Measurements from ENCODE around the gene DHTKD1. TPM values are rescaled to one million over a fixed set of nuclear protein-coding genes. Genes with fewer than 3 reads are reported as not detected.

Gene DHTKD1
- total and polyA plus RNA-seq, 2 of the 4 experiments (the other 2 are of a cell fraction): 13.9 to 20.3 TPM

DNA sequence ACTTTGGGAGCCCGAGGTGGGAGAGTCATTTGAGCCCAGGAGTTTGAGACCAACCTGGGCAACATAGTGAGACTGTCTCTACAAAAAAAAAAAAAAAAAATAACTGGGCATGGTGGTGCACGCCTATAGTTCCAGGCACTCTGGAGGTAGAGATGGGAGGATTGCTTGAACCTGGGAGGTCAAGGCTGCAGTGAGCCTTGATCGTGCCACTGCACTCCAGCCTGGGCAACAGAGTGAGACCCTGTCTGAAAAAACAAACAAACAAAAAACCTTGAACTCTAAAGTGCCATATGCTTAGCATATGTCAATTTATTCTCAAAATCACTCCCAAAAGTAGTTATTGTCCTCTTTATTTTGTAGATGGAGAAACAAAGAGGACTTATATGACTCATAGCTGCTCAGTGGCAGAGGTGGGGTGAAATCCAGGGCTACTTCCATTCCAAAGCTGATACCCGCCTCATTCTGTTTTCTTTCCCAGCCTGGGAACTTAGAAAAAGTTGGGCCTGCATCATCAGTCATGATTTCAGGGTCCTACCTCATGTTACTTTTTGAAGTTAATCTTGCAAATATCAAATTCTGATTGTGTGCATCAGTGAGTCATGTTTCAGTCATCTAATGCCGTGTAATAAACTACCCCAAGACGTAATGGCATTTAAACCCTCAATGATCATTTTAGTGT lies 13.3 kb downstream of the DHTKD1 start:
- no peak for TF ChIP-seq BHLHE40 (IDR thresholded peaks at IDR 0.05; ENCODE audit: low read depth, low read length)
- no peak for TF ChIP-seq MAZ (IDR thresholded peaks at IDR 0.05; ENCODE audit: borderline replicate concordance, low read depth, low read length)
- TF ChIP-seq, protein P1, sequence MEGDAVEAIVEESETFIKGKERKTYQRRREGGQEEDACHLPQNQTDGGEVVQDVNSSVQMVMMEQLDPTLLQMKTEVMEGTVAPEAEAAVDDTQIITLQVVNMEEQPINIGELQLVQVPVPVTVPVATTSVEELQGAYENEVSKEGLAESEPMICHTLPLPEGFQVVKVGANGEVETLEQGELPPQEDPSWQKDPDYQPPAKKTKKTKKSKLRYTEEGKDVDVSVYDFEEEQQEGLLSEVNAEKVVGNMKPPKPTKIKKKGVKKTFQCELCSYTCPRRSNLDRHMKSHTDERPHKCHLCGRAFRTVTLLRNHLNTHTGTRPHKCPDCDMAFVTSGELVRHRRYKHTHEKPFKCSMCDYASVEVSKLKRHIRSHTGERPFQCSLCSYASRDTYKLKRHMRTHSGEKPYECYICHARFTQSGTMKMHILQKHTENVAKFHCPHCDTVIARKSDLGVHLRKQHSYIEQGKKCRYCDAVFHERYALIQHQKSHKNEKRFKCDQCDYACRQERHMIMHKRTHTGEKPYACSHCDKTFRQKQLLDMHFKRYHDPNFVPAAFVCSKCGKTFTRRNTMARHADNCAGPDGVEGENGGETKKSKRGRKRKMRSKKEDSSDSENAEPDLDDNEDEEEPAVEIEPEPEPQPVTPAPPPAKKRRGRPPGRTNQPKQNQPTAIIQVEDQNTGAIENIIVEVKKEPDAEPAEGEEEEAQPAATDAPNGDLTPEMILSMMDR (conservative IDR thresholded peaks at IDR 0.05; ENCODE audit: low read depth, low read length): no peak
- TF ChIP-seq MAFK (IDR thresholded peaks at IDR 0.05; ENCODE audit: low read depth, low read length): no peak
- no peak for TF ChIP-seq RFX5 (IDR thresholded peaks at IDR 0.05; ENCODE audit: low read depth, low read length)
- TF ChIP-seq MXI1 (IDR thresholded peaks at IDR 0.05; ENCODE audit: borderline replicate concordance, low read depth, low read length): no peak
- no peak for TF ChIP-seq RCOR1 (IDR thresholded peaks at IDR 0.05; ENCODE audit: insufficient replicate concordance, low read length)
- TF ChIP-seq, protein P2, sequence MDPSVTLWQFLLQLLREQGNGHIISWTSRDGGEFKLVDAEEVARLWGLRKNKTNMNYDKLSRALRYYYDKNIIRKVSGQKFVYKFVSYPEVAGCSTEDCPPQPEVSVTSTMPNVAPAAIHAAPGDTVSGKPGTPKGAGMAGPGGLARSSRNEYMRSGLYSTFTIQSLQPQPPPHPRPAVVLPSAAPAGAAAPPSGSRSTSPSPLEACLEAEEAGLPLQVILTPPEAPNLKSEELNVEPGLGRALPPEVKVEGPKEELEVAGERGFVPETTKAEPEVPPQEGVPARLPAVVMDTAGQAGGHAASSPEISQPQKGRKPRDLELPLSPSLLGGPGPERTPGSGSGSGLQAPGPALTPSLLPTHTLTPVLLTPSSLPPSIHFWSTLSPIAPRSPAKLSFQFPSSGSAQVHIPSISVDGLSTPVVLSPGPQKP (IDR thresholded peaks at IDR 0.05; ENCODE audit: borderline replicate concordance, low read depth, low read length): no peak
- TF ChIP-seq FOS (IDR thresholded peaks at IDR 0.05; ENCODE audit: low read depth, low read length): no peak
- no peak for TF ChIP-seq RAD21 (IDR thresholded peaks at IDR 0.05; ENCODE audit: low read length)
- no peak for TF ChIP-seq NFE2L2 (IDR thresholded peaks at IDR 0.05; ENCODE audit: low read depth, low read length)
- TF ChIP-seq SMC3 (IDR thresholded peaks at IDR 0.05; ENCODE audit: low read depth, low read length): no peak
- TF ChIP-seq, protein P3, sequence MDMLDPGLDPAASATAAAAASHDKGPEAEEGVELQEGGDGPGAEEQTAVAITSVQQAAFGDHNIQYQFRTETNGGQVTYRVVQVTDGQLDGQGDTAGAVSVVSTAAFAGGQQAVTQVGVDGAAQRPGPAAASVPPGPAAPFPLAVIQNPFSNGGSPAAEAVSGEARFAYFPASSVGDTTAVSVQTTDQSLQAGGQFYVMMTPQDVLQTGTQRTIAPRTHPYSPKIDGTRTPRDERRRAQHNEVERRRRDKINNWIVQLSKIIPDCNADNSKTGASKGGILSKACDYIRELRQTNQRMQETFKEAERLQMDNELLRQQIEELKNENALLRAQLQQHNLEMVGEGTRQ (IDR thresholded peaks at IDR 0.05; ENCODE audit: low read depth, low read length): no peak
- TF ChIP-seq POLR2A (IDR thresholded peaks at IDR 0.05; ENCODE audit: low read depth, low read length): no peak
- no peak for TF ChIP-seq CHD1 (IDR thresholded peaks at IDR 0.05; ENCODE audit: low read depth, low read length)
- TF ChIP-seq CEBPB (IDR thresholded peaks at IDR 0.05; ENCODE audit: low read depth, low read length): no peak
- H3K9me1 ChIP-seq (ENCODE audit: insufficient read depth, low read length): peaks cover 3% of the 10 kb centered on the region; the same call in 1 of the 2 replicates
- peak; percentile 11; the same call in 1 of the 2 replicates for ATAC-seq (ENCODE audit: low read depth)

More for the DNA sequence above, 13.3 kb downstream of the DHTKD1 start:
- no peak overlapping the region for H2BK120ac ChIP-seq (ENCODE audit: low read depth, low read length)
- no peak overlapping the region for H3K56ac ChIP-seq (ENCODE audit: extremely low read depth, insufficient read depth, low read length)
- dilution Hi-C loops (cut with HindIII; ENCODE audit: low sequenced_read_pairs, unreplicated experiment) (no loop called here), in situ Hi-C loops (cut with MboI; ENCODE audit: low sequenced_read_pairs) (no loop called here), intact Hi-C loops (cut with micrococcal nuclease) (no loop called here)
- H4K8ac ChIP-seq (ENCODE audit: low read depth in 2 of 2, low read length in 2 of 2): no peak overlapping the region
- WGBS, 2 experiments (ENCODE audit: extremely low coverage in 2 of 2, insufficient read length in 1 of 2): no CpG with 5 or more reads among the region's 6 CpGs
- H3K36me3 ChIP-seq (ENCODE audit: control insufficient read depth, insufficient read depth, low read length): peaks cover 18% of the 10 kb centered on the region
- no peak overlapping the region for H3K4ac ChIP-seq (ENCODE audit: low read depth, low read length)
- no peak overlapping the region for H4K91ac ChIP-seq (ENCODE audit: insufficient read depth, low read depth, low read length)
- no peak overlapping the region for H3K18ac ChIP-seq (ENCODE audit: low read depth, low read length)
- H2BK15ac ChIP-seq (ENCODE audit: low read depth, low read length): no peak overlapping the region
- no peaks in the 10 kb centered on the region for H3K9me3 ChIP-seq (ENCODE audit: control insufficient read depth, insufficient read depth, low read length)
- no peak overlapping the region for H2AK9ac ChIP-seq (replicated peaks; ENCODE audit: low read depth, low read length, poor library complexity)
- no peaks in the 10 kb centered on the region for H4K20me1 ChIP-seq (ENCODE audit: insufficient read depth, low read length)
- no peak overlapping the region for H3K23ac ChIP-seq (ENCODE audit: low read depth, low read length)
- no peak overlapping the region for H3K9ac ChIP-seq (ENCODE audit: low read depth, low read length)
- H3K27ac ChIP-seq (ENCODE audit: insufficient read depth, low read length): no peak overlapping the region
- no peak overlapping the region for H2AFZ ChIP-seq (replicated peaks; ENCODE audit: low read length, poor library complexity)
- H2BK5ac ChIP-seq (ENCODE audit: low read depth, low read length, poor library complexity, severe bottlenecking): no peak overlapping the region
- POLR2A ChIA-PET (ENCODE audit: unreplicated experiment): no interaction called here
- H3K79me1 ChIP-seq (ENCODE audit: low read depth in 1 of 2, low read length in 2 of 2): peaks cover 0 to 9% of the 10 kb centered on the region in 2 experiments; a peak in 2 of 4 replicates
- no peaks in the 10 kb centered on the region for H3K4me1 ChIP-seq (ENCODE audit: control insufficient read depth, insufficient read depth, low read length)
- H3K27me3 ChIP-seq (ENCODE audit: control insufficient read depth, insufficient read depth, low read length): no peaks in the 10 kb centered on the region
- CTCF ChIA-PET: no interaction called here
- BruUV-seq (replicated peaks): no TSS peak
- no peak overlapping the region for H3K14ac ChIP-seq (replicated peaks; ENCODE audit: low read depth, low read length)
- peak; percentile 68 for DNase-seq
- H2BK20ac ChIP-seq (ENCODE audit: low read depth, low read length): no peak overlapping the region
- H2AK5ac ChIP-seq (ENCODE audit: low read depth, low read length): no peak overlapping the region
- no peak overlapping the region for H3K4me2 ChIP-seq (ENCODE audit: low read depth, low read length)
- H3K4me3 ChIP-seq (ENCODE audit: insufficient read depth, low read depth, low read length): no peak overlapping the region
- no peak overlapping the region for H4K5ac ChIP-seq (ENCODE audit: low read depth, low read length)

Data from IMR-90 (cell line).